Transverse colon (tissue), 4 donors: ENCODE data around the gene CLDN19. TPM values are rescaled to one million over a fixed set of nuclear protein-coding genes. Genes with fewer than 3 reads are reported as not detected.
"Not testable (repeated sequence)": the region's sequence is repeated elsewhere in the genome, so short reads cannot be mapped to it uniquely, and the experiment has no call there.

Experiments used
- DNase-seq: peaks from one replicate; pipeline ENCODE4 v3.0.0-alpha.2; 2019
- H3K27ac ChIP-seq, 4 donors: fragments of 200-600 bp; sonication (generic); 2 replicates each; pipeline ENCODE4 v1.5.1; 2016 to 2018; ENCODE audit warnings: inconsistent platforms in 4 of 4
- H3K27me3 ChIP-seq: fragments of 200-600 bp; sonication (generic); 2 replicates; pipeline ENCODE4 v1.5.1; 2017; ENCODE audit warnings: inconsistent platforms
- H3K36me3 ChIP-seq, 4 donors: fragments of 200-600 bp; sonication (generic); 2 replicates each; pipeline ENCODE4 v1.5.1; 2017 to 2019; ENCODE audit warnings: inconsistent platforms in 4 of 4
- H3K4me1 ChIP-seq, 4 donors: fragments of 200-600 bp; sonication (generic); 2 replicates each; pipeline ENCODE4 v1.5.1; 2017 to 2020; ENCODE audit warnings: inconsistent platforms in 4 of 4
- H3K4me3 ChIP-seq, 4 donors: fragments of 200-600 bp; sonication (generic); 1 replicate in 1 of 4; 2 replicates in 3 of 4; pipeline versions ENCODE4 v1.5.1 to v1.6.1; 2017 to 2019; ENCODE audit warnings: inconsistent platforms in 4 of 4
- H3K9me3 ChIP-seq, 2 donors: fragments of 200-600 bp; sonication (generic); 2 replicates each; pipeline ENCODE4 v1.5.1; 2017 to 2019; ENCODE audit warnings: inconsistent platforms in 2 of 2
- CTCF ChIP-seq, 5 experiments: fragments of 200-600 bp in 3 of 5; fragments of 450-650 bp in 2 of 5; sonication (generic) in 3 of 5; IDR thresholded peaks; 1 replicate in 2 of 5; 2 replicates in 3 of 5; pipeline ENCODE4 v1.5.1; 2016 to 2017; ENCODE audit warnings: antibody characterized with exemption in 5 of 5, inconsistent platforms in 3 of 5, mild to moderate bottlenecking in 2 of 5, moderate library complexity in 1 of 5
- EP300 ChIP-seq: sonication (generic); formaldehyde crosslinking; IDR thresholded peaks from one replicate; pipeline ENCODE4 v1.6.1; 2017; ENCODE audit warnings: antibody characterized with exemption, low read depth
- POLR2A ChIP-seq: fragments of 450-650 bp; IDR thresholded peaks from one replicate; pipeline ENCODE4 v1.6.1; 2016; ENCODE audit warnings: antibody characterized with exemption, mild to moderate bottlenecking, moderate library complexity
- POLR2AphosphoS5 ChIP-seq, 3 donors: sonication (generic); formaldehyde crosslinking; IDR thresholded peaks; one replicate each; pipeline ENCODE4 v1.6.1; 2016; ENCODE audit warnings: antibody characterized with exemption in 3 of 3
- WGBS, 2 donors: methylation state at CpG; one replicate each; pipeline ENCODE4 v1.1.5; 2018; ENCODE audit warnings: low coverage in 1 of 2; 5-methylcytosine and 5-hydroxymethylcytosine counted together
- in situ Hi-C, 4 donors: fragments of 200-750 bp; cut with MboI; loops; one replicate each; pipeline versions ENCODE4 v1.15.0 to v1.15.1; 2017; ENCODE audit warnings: low sequenced_read_pairs in 3 of 4, low pct_ligation_motif_present in 1 of 4, low pct_unique_long_range_greater_than_20kb in 1 of 4
- intact Hi-C: fragments of 100-400 bp; cut with DNase I; formaldehyde crosslinking; loops from one replicate; pipeline ENCODE4 v1.15.1; 2023; ENCODE audit warnings: low total_unique reads
- total RNA-seq, 4 donors: library from RNA; depleted of rRNA; stranded (reverse); fragments of >200 nt; gene quantifications; one replicate each; pipeline ENCODE4 v1.1.0, GENCODE V29; 2016

CLDN19 gene
- total RNA-seq, 4 donors from 2014 or later = 0.27 TPM; not detected in 3

GRCh38 chr1:42730002-42730401 is 10.0 kb downstream of the CLDN19 start:
- Histone ChIP-seq H3K27me3 (no peaks in the 10 kb centered on the region), H3K9me3 (no peaks in the 10 kb centered on the region), H3K36me3 (no peaks in the 10 kb centered on the region), H3K4me3 (no peak overlapping the region), H3K27ac (no peak overlapping the region), H3K4me1 (peaks cover 0 to 13% (median 6%) of the 10 kb centered on the region in 4 donors)
- no peak for DNase-seq
- intact Hi-C loops (no loop called here), in situ Hi-C loops (loop anchor here in 2 of 4 donors (25.0 kb wide), 2 partner anchors 393 to 593 kb away; partner anchors contain the start of gene FOXJ3 (in 1 of the 2))
- TF ChIP-seq EP300 (no peak), POLR2A (no peak), CTCF (IDR thresholded peaks at IDR 0.05) (no peak), POLR2AphosphoS5 (IDR thresholded peaks at IDR 0.05) (no peak)
- 91 to 100% methylated on average over 3 of the region's 3 CpGs for WGBS, 2 donors

- H3K4me1 ChIP-seq, intact Hi-C loops, DNase-seq, H3K9me3 ChIP-seq, H3K4me3 ChIP-seq, H3K27me3 ChIP-seq, H3K27ac ChIP-seq, H3K36me3 ChIP-seq: not testable (repeated sequence)
- in situ Hi-C loops = loop anchor here in 2 of 4 donors (25.0 kb wide), 2 partner anchors 389 to 589 kb away; partner anchors contain the start of gene FOXJ3 (in 1 of the 2)
- 90 to 100% methylated on average over 1 to 4 of the region's 4 CpGs for WGBS, 2 donors
These were observed 14.2 kb downstream of the CLDN19 start for GRCh38 chr1:42725820-42726219.

GRCh38 chr1:42723511-42723910 is 16.5 kb downstream of the CLDN19 start:
- Histone ChIP-seq H3K4me3 (no peak overlapping the region), H3K27ac (no peak overlapping the region), H3K4me1 (no peaks in the 10 kb centered on the region), H3K9me3 (no peaks in the 10 kb centered on the region), H3K36me3 (no peaks in the 10 kb centered on the region), H3K27me3 (no peaks in the 10 kb centered on the region)
- in situ Hi-C loops (no loop called here), intact Hi-C loops (loop anchor here (1.0 kb wide), 1 partner anchor 22 kb away; no protein-coding TSS in a partner anchor)
- DNase-seq = no peak
- 74 to 91% methylated on average over 4 to 6 of the region's 6 CpGs for WGBS, 2 donors
- TF ChIP-seq POLR2A = no peak
- no peak for TF ChIP-seq EP300
- no peak for TF ChIP-seq CTCF (IDR thresholded peaks at IDR 0.05)
- TF ChIP-seq POLR2AphosphoS5 (IDR thresholded peaks at IDR 0.05) = no peak

GRCh38 chr1:42722403-42722802 is 17.6 kb downstream of the CLDN19 start:
- WGBS, 2 donors = 94 to 100% methylated on average over 1 to 2 of the region's 2 CpGs
- in situ Hi-C loops, DNase-seq, H3K4me1 ChIP-seq, intact Hi-C loops, H3K9me3 ChIP-seq, H3K4me3 ChIP-seq, H3K27ac ChIP-seq, H3K36me3 ChIP-seq, H3K27me3 ChIP-seq: not testable (repeated sequence)

- 92 to 100% methylated on average over 3 of the region's 3 CpGs for WGBS, 2 donors
- H3K4me1 ChIP-seq = no peaks in the 10 kb centered on the region
- no peak for DNase-seq
- H3K9me3 ChIP-seq = no peaks in the 10 kb centered on the region
- no peak for TF ChIP-seq POLR2A
- TF ChIP-seq POLR2AphosphoS5 (IDR thresholded peaks at IDR 0.05) = no peak
- no peak for TF ChIP-seq EP300
- TF ChIP-seq CTCF (IDR thresholded peaks at IDR 0.05) = no peak
- no peak overlapping the region for H3K27ac ChIP-seq
- no peaks in the 10 kb centered on the region for H3K27me3 ChIP-seq
- intact Hi-C loops = no loop called here
- no peaks in the 10 kb centered on the region for H3K36me3 ChIP-seq
- in situ Hi-C loops = no loop called here
- H3K4me3 ChIP-seq = no peak overlapping the region
These were observed 18.1 kb downstream of the CLDN19 start for GRCh38 chr1:42721926-42722325.
